Chondrocyte (in vitro differentiated cells): ENCODE results near the gene FBLN5. TPM values are rescaled to one million over a fixed set of nuclear protein-coding genes. Genes with fewer than 3 reads are reported as not detected.

Experiments
- DNase-seq: peaks from one replicate; pipeline ENCODE4 v3.0.0; 2021; ENCODE audit warnings: mixed read lengths, low spot score
- H3K27ac Mint-ChIP-seq: one replicate; pipeline ENCODE4 v1.8.0; 2021; ENCODE audit warnings: mild to moderate bottlenecking, moderate library complexity, mixed read lengths; ENCODE audit not compliant: unreplicated experiment
- H3K27me3 Mint-ChIP-seq: 2 replicates; pipeline ENCODE4 v1.8.0; 2021; ENCODE audit warnings: low read depth, mixed read lengths
- H3K36me3 Mint-ChIP-seq: 2 replicates; pipeline ENCODE4 v1.8.0; 2021; ENCODE audit warnings: low read depth, mixed read lengths
- H3K4me1 Mint-ChIP-seq: 2 replicates; pipeline ENCODE4 v1.8.0; 2021; ENCODE audit warnings: low read depth, mild to moderate bottlenecking, mixed read lengths
- H3K4me3 Mint-ChIP-seq: one replicate; pipeline ENCODE4 v1.8.0; 2021; ENCODE audit warnings: mild to moderate bottlenecking, moderate library complexity, mixed read lengths; ENCODE audit not compliant: unreplicated experiment
- H3K9me3 Mint-ChIP-seq: 2 replicates; pipeline ENCODE4 v1.8.0; 2021; ENCODE audit warnings: low read depth, mixed read lengths
- total RNA-seq: library from RNA; stranded (reverse); gene quantifications from 3 replicates; pipeline ENCODE4 v1.2.1, GENCODE V29; 2021
- TF ChIP-seq, protein P1 (sequence below): fragments of 200-600 bp; sonication (generic); IDR thresholded peaks from 2 replicates; pipeline ENCODE4 v1.5.0; 2021; ENCODE audit warnings: antibody characterized with exemption, mild to moderate bottlenecking, moderate library complexity

FBLN5 gene
- total RNA-seq, 1 donor from 2014 or later = 1,232 TPM

DNA sequence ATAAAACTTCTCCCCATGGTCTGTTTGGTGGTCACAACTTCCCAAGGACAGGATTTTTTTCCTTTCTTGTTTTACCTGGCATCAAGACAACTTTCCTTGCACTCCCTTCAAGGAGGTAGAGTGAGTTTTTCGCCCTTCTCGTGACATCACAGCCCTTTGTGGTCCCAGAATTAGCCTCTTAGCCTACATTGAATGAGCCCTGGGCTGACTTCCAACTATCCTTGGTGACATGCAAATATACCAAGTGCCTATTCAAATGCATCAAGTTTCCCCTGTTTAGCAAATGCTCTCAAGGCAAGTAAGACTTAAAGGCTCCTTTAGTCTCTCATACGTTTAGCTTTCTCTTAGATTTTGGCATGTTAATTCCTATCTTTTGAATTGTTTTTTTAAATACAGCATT is 116.7 kb downstream of the FBLN5 start:
- H3K4me3 Mint-ChIP-seq = no peak overlapping the region
- no peak for DNase-seq
- no peak overlapping the region for H3K27ac Mint-ChIP-seq
- H3K36me3 Mint-ChIP-seq = peaks cover 18% of the 10 kb centered on the region
- H3K4me1 Mint-ChIP-seq = peaks cover 3% of the 10 kb centered on the region
- TF ChIP-seq, protein P1, sequence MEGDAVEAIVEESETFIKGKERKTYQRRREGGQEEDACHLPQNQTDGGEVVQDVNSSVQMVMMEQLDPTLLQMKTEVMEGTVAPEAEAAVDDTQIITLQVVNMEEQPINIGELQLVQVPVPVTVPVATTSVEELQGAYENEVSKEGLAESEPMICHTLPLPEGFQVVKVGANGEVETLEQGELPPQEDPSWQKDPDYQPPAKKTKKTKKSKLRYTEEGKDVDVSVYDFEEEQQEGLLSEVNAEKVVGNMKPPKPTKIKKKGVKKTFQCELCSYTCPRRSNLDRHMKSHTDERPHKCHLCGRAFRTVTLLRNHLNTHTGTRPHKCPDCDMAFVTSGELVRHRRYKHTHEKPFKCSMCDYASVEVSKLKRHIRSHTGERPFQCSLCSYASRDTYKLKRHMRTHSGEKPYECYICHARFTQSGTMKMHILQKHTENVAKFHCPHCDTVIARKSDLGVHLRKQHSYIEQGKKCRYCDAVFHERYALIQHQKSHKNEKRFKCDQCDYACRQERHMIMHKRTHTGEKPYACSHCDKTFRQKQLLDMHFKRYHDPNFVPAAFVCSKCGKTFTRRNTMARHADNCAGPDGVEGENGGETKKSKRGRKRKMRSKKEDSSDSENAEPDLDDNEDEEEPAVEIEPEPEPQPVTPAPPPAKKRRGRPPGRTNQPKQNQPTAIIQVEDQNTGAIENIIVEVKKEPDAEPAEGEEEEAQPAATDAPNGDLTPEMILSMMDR = no peak
- peaks cover 13% of the 10 kb centered on the region for H3K27me3 Mint-ChIP-seq
- peaks cover 9% of the 10 kb centered on the region for H3K9me3 Mint-ChIP-seq

DNA sequence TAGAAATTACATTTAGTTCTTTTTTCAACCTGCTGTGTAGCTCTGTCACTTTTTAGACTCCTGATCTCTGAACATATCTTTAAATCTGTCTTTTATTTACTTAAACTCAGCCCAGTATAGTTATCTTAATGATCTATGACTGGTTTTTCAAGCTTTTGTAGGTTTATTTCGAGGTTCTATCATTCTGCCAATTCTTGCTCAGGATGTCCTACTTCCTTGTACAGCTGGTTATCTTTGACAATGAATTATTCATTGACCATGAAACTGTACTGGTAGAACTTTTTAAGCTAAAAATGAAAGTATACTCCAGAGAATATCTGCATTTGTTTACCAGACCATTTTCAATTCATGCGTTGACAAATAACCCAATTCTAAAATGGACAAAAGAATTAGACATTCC is 118.0 kb downstream of the FBLN5 start:
- Mint-ChIP-seq H3K36me3 (peaks cover 15% of the 10 kb centered on the region), H3K27me3 (peaks cover 10% of the 10 kb centered on the region), H3K9me3 (peaks cover 9% of the 10 kb centered on the region), H3K4me1 (no peaks in the 10 kb centered on the region), H3K27ac (no peak overlapping the region), H3K4me3 (no peak overlapping the region)
- TF ChIP-seq, protein P1 = no peak
- DNase-seq = no peak

DNA sequence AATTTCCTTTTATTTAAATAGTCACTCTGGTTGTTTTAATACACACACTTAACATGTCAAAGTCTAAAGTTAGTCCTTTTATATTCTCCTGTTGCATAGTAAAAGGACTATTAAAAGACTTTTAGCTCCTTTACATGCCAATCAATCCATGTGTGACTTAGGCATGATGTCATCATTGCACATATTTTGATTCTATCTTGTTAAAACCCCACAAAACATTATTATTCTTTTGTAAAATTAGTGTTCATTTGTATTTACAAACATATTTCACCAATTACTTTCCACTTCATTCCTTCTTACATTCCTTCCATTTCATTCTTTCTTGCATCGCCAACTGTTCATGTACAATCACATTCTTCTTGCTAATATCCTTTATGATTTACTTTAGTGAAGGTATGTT is 119.7 kb downstream of the FBLN5 start:
- no peak for DNase-seq
- Mint-ChIP-seq H3K27me3 (peaks cover 8% of the 10 kb centered on the region), H3K27ac (no peak overlapping the region), H3K36me3 (peaks cover 15% of the 10 kb centered on the region), H3K4me3 (no peak overlapping the region), H3K9me3 (peaks cover 9% of the 10 kb centered on the region), H3K4me1 (no peaks in the 10 kb centered on the region)
- TF ChIP-seq, protein P1 = no peak

Other genes starting within 250 kb of the FBLN5 start
- gene CATSPERB, start 215.6 kb downstream of the FBLN5 start, total RNA-seq = 0.99 to 2.8 TPM (median 2.2 TPM) in 3 replicates
- 9.1 to 14.4 TPM (median 11.2 TPM) in 3 replicates for gene TC2N, start 80.2 kb downstream of the FBLN5 start, total RNA-seq
- gene TRIP11, start 92.4 kb upstream of the FBLN5 start, total RNA-seq = 90.5 to 104 TPM (median 92.7 TPM) in 3 replicates
- gene ATXN3, start 158.9 kb upstream of the FBLN5 start, total RNA-seq = 20.0 to 26.5 TPM (median 20.4 TPM) in 3 replicates
- 77.3 to 117 TPM (median 90.4 TPM) in 3 replicates for gene NDUFB1, start 174.0 kb upstream of the FBLN5 start, total RNA-seq
- gene CPSF2, start 174.3 kb upstream of the FBLN5 start, total RNA-seq = 58.0 to 83.0 TPM (median 65.0 TPM) in 3 replicates